ENCODE data around the gene ABCA13.

ABCA13 gene

GRCh38 chr7:48473205-48473865 lies 302.1 kb downstream of the ABCA13 start:
- Histone ChIP-seq H3K27me3 (ENCODE audit: control insufficient read depth in 2 of 2, insufficient read depth in 2 of 2, low read length in 2 of 2) (no peaks in the 10 kb centered on the region), H3K9ac (ENCODE audit: low read depth in 1 of 2, low read length in 2 of 2) (no peak overlapping the region), H3K9me3 (ENCODE audit: control insufficient read depth in 2 of 2, low read length in 2 of 2) (no peaks in the 10 kb centered on the region), H3K27ac (ENCODE audit: low read depth in 2 of 2, low read length in 2 of 2) (no peak overlapping the region), H3K36me3 (ENCODE audit: control insufficient read depth in 2 of 2, insufficient read depth in 2 of 2, low read length in 2 of 2) (no peaks in the 10 kb centered on the region), H3K4me1 (ENCODE audit: control insufficient read depth in 2 of 2, insufficient read depth in 2 of 2, low read length in 2 of 2) (no peaks in the 10 kb centered on the region), H3K4me3 (ENCODE audit: low read length in 2 of 2) (no peak overlapping the region)

GRCh38 chr7:48481235-48481634 lies 310.0 kb downstream of the ABCA13 start:
- H3K36me3 ChIP-seq (ENCODE audit: control insufficient read depth in 2 of 2, insufficient read depth in 2 of 2, low read length in 2 of 2): no peaks in the 10 kb centered on the region
- H3K4me1 ChIP-seq (ENCODE audit: control insufficient read depth in 2 of 2, insufficient read depth in 2 of 2, low read length in 2 of 2): no peaks in the 10 kb centered on the region
- no peak overlapping the region for H3K4me3 ChIP-seq (ENCODE audit: low read length in 2 of 2)
- H3K9me3 ChIP-seq (ENCODE audit: control insufficient read depth in 2 of 2, low read length in 2 of 2): peaks cover 0 to 3% of the 10 kb centered on the region in 2 donors
- no peak overlapping the region for H3K9ac ChIP-seq (ENCODE audit: low read depth in 1 of 2, low read length in 2 of 2)
- H3K27me3 ChIP-seq (ENCODE audit: control insufficient read depth in 2 of 2, insufficient read depth in 2 of 2, low read length in 2 of 2): no peaks in the 10 kb centered on the region
- no peak overlapping the region for H3K27ac ChIP-seq (ENCODE audit: low read depth in 2 of 2, low read length in 2 of 2)

GRCh38 chr7:48497521-48497920 lies 326.3 kb downstream of the ABCA13 start:
- no peaks in the 10 kb centered on the region for H3K36me3 ChIP-seq (ENCODE audit: control insufficient read depth in 2 of 2, insufficient read depth in 2 of 2, low read length in 2 of 2)
- H3K27ac ChIP-seq (ENCODE audit: low read depth in 2 of 2, low read length in 2 of 2): no peak overlapping the region
- H3K4me1 ChIP-seq (ENCODE audit: control insufficient read depth in 2 of 2, insufficient read depth in 2 of 2, low read length in 2 of 2): no peaks in the 10 kb centered on the region
- no peak overlapping the region for H3K4me3 ChIP-seq (ENCODE audit: low read length in 2 of 2)
- H3K9me3 ChIP-seq (ENCODE audit: control insufficient read depth in 2 of 2, low read length in 2 of 2): no peaks in the 10 kb centered on the region
- H3K9ac ChIP-seq (ENCODE audit: low read depth in 1 of 2, low read length in 2 of 2): no peak overlapping the region
- H3K27me3 ChIP-seq (ENCODE audit: control insufficient read depth in 2 of 2, insufficient read depth in 2 of 2, low read length in 2 of 2): no peaks in the 10 kb centered on the region

- H3K27me3 ChIP-seq (ENCODE audit: control insufficient read depth in 2 of 2, insufficient read depth in 2 of 2, low read length in 2 of 2): no peaks in the 10 kb centered on the region
- H3K4me3 ChIP-seq (ENCODE audit: low read length in 2 of 2): no peak overlapping the region
- H3K36me3 ChIP-seq (ENCODE audit: control insufficient read depth in 2 of 2, insufficient read depth in 2 of 2, low read length in 2 of 2): no peaks in the 10 kb centered on the region
- H3K27ac ChIP-seq (ENCODE audit: low read depth in 2 of 2, low read length in 2 of 2): no peak overlapping the region
- no peak overlapping the region for H3K9ac ChIP-seq (ENCODE audit: low read depth in 1 of 2, low read length in 2 of 2)
- no peaks in the 10 kb centered on the region for H3K9me3 ChIP-seq (ENCODE audit: control insufficient read depth in 2 of 2, low read length in 2 of 2)
- no peaks in the 10 kb centered on the region for H3K4me1 ChIP-seq (ENCODE audit: control insufficient read depth in 2 of 2, insufficient read depth in 2 of 2, low read length in 2 of 2)
Observed at GRCh38 chr7:48502021-48502420, 330.8 kb downstream of the ABCA13 start.

- H3K27me3 ChIP-seq (ENCODE audit: control insufficient read depth in 2 of 2, insufficient read depth in 2 of 2, low read length in 2 of 2): no peaks in the 10 kb centered on the region
- H3K9me3 ChIP-seq (ENCODE audit: control insufficient read depth in 2 of 2, low read length in 2 of 2): no peaks in the 10 kb centered on the region
- H3K4me1 ChIP-seq (ENCODE audit: control insufficient read depth in 2 of 2, insufficient read depth in 2 of 2, low read length in 2 of 2): no peaks in the 10 kb centered on the region
- H3K9ac ChIP-seq (ENCODE audit: low read depth in 1 of 2, low read length in 2 of 2): no peak overlapping the region
- H3K4me3 ChIP-seq (ENCODE audit: low read length in 2 of 2): no peak overlapping the region
- H3K27ac ChIP-seq (ENCODE audit: low read depth in 2 of 2, low read length in 2 of 2): no peak overlapping the region
- no peaks in the 10 kb centered on the region for H3K36me3 ChIP-seq (ENCODE audit: control insufficient read depth in 2 of 2, insufficient read depth in 2 of 2, low read length in 2 of 2)
Observed at GRCh38 chr7:48505051-48505450, 333.8 kb downstream of the ABCA13 start.

- no peak overlapping the region for H3K27ac ChIP-seq (ENCODE audit: low read depth in 2 of 2, low read length in 2 of 2)
- no peak overlapping the region for H3K9ac ChIP-seq (ENCODE audit: low read depth in 1 of 2, low read length in 2 of 2)
- no peak overlapping the region for H3K4me3 ChIP-seq (ENCODE audit: low read length in 2 of 2)
- no peaks in the 10 kb centered on the region for H3K4me1 ChIP-seq (ENCODE audit: control insufficient read depth in 2 of 2, insufficient read depth in 2 of 2, low read length in 2 of 2)
- no peaks in the 10 kb centered on the region for H3K9me3 ChIP-seq (ENCODE audit: control insufficient read depth in 2 of 2, low read length in 2 of 2)
- no peaks in the 10 kb centered on the region for H3K27me3 ChIP-seq (ENCODE audit: control insufficient read depth in 2 of 2, insufficient read depth in 2 of 2, low read length in 2 of 2)
- H3K36me3 ChIP-seq (ENCODE audit: control insufficient read depth in 2 of 2, insufficient read depth in 2 of 2, low read length in 2 of 2): no peaks in the 10 kb centered on the region
Observed at GRCh38 chr7:48505466-48505865, 334.2 kb downstream of the ABCA13 start.

GRCh38 chr7:48506569-48506968 lies 335.3 kb downstream of the ABCA13 start:
- Histone ChIP-seq H3K36me3 (ENCODE audit: control insufficient read depth in 2 of 2, insufficient read depth in 2 of 2, low read length in 2 of 2) (no peaks in the 10 kb centered on the region), H3K4me3 (ENCODE audit: low read length in 2 of 2) (no peak overlapping the region), H3K27me3 (ENCODE audit: control insufficient read depth in 2 of 2, insufficient read depth in 2 of 2, low read length in 2 of 2) (no peaks in the 10 kb centered on the region)

GRCh38 chr7:48511080-48511479 lies 339.8 kb downstream of the ABCA13 start:
- H3K36me3 ChIP-seq (ENCODE audit: control insufficient read depth in 2 of 2, insufficient read depth in 2 of 2, low read length in 2 of 2): no peaks in the 10 kb centered on the region
- H3K4me3 ChIP-seq (ENCODE audit: low read length in 2 of 2): no peak overlapping the region
- no peaks in the 10 kb centered on the region for H3K4me1 ChIP-seq (ENCODE audit: control insufficient read depth in 2 of 2, insufficient read depth in 2 of 2, low read length in 2 of 2)
- H3K27ac ChIP-seq (ENCODE audit: low read depth in 2 of 2, low read length in 2 of 2): no peak overlapping the region
- H3K27me3 ChIP-seq (ENCODE audit: control insufficient read depth in 2 of 2, insufficient read depth in 2 of 2, low read length in 2 of 2): no peaks in the 10 kb centered on the region
- H3K9ac ChIP-seq (ENCODE audit: low read depth in 1 of 2, low read length in 2 of 2): no peak overlapping the region
- H3K9me3 ChIP-seq (ENCODE audit: control insufficient read depth in 2 of 2, low read length in 2 of 2): no peaks in the 10 kb centered on the region

More at GRCh38 chr7:48506569-48506968, 335.3 kb downstream of the ABCA13 start:
- Histone ChIP-seq H3K27ac (ENCODE audit: low read depth in 2 of 2, low read length in 2 of 2) (no peak overlapping the region), H3K4me1 (ENCODE audit: control insufficient read depth in 2 of 2, insufficient read depth in 2 of 2, low read length in 2 of 2) (no peaks in the 10 kb centered on the region), H3K9ac (ENCODE audit: low read depth in 1 of 2, low read length in 2 of 2) (no peak overlapping the region), H3K9me3 (ENCODE audit: control insufficient read depth in 2 of 2, low read length in 2 of 2) (no peaks in the 10 kb centered on the region)

GRCh38 chr7:48512892-48513291 lies 341.6 kb downstream of the ABCA13 start:
- H3K9ac ChIP-seq (ENCODE audit: low read depth in 1 of 2, low read length in 2 of 2): no peak overlapping the region
- no peaks in the 10 kb centered on the region for H3K9me3 ChIP-seq (ENCODE audit: control insufficient read depth in 2 of 2, low read length in 2 of 2)
- H3K4me1 ChIP-seq (ENCODE audit: control insufficient read depth in 2 of 2, insufficient read depth in 2 of 2, low read length in 2 of 2): no peaks in the 10 kb centered on the region
- no peaks in the 10 kb centered on the region for H3K27me3 ChIP-seq (ENCODE audit: control insufficient read depth in 2 of 2, insufficient read depth in 2 of 2, low read length in 2 of 2)
- no peak overlapping the region for H3K4me3 ChIP-seq (ENCODE audit: low read length in 2 of 2)
- no peaks in the 10 kb centered on the region for H3K36me3 ChIP-seq (ENCODE audit: control insufficient read depth in 2 of 2, insufficient read depth in 2 of 2, low read length in 2 of 2)
- H3K27ac ChIP-seq (ENCODE audit: low read depth in 2 of 2, low read length in 2 of 2): no peak overlapping the region

- Histone ChIP-seq H3K4me1 (ENCODE audit: control insufficient read depth in 2 of 2, insufficient read depth in 2 of 2, low read length in 2 of 2) (no peaks in the 10 kb centered on the region), H3K27me3 (ENCODE audit: control insufficient read depth in 2 of 2, insufficient read depth in 2 of 2, low read length in 2 of 2) (no peaks in the 10 kb centered on the region), H3K9me3 (ENCODE audit: control insufficient read depth in 2 of 2, low read length in 2 of 2) (no peaks in the 10 kb centered on the region), H3K4me3 (ENCODE audit: low read length in 2 of 2) (no peak overlapping the region), H3K27ac (ENCODE audit: low read depth in 2 of 2, low read length in 2 of 2) (no peak overlapping the region), H3K36me3 (ENCODE audit: control insufficient read depth in 2 of 2, insufficient read depth in 2 of 2, low read length in 2 of 2) (no peaks in the 10 kb centered on the region), H3K9ac (ENCODE audit: low read depth in 1 of 2, low read length in 2 of 2) (no peak overlapping the region)
Observed at GRCh38 chr7:48515171-48515570, 343.9 kb downstream of the ABCA13 start.

- Histone ChIP-seq H3K9me3 (ENCODE audit: control insufficient read depth in 2 of 2, low read length in 2 of 2) (no peaks in the 10 kb centered on the region), H3K27me3 (ENCODE audit: control insufficient read depth in 2 of 2, insufficient read depth in 2 of 2, low read length in 2 of 2) (no peaks in the 10 kb centered on the region), H3K36me3 (ENCODE audit: control insufficient read depth in 2 of 2, insufficient read depth in 2 of 2, low read length in 2 of 2) (no peaks in the 10 kb centered on the region), H3K9ac (ENCODE audit: low read depth in 1 of 2, low read length in 2 of 2) (no peak overlapping the region), H3K4me3 (ENCODE audit: low read length in 2 of 2) (no peak overlapping the region), H3K4me1 (ENCODE audit: control insufficient read depth in 2 of 2, insufficient read depth in 2 of 2, low read length in 2 of 2) (no peaks in the 10 kb centered on the region), H3K27ac (ENCODE audit: low read depth in 2 of 2, low read length in 2 of 2) (no peak overlapping the region)
Observed at GRCh38 chr7:48518092-48518491, 346.8 kb downstream of the ABCA13 start.

Measured in mucosa of rectum (tissue), 2 donors.